ENCODE results near the gene ASTN2.

GRCh38 chr9:117000834-117001233 is 414.0 kb downstream of the ASTN2 start:
- TF ChIP-seq EZH2 (IDR thresholded peaks at IDR 0.05; ENCODE audit: low read depth, unreplicated experiment) (no peak), CTCF (conservative IDR thresholded peaks at IDR 0.05; ENCODE audit: low read depth in 2 of 2) (no peak), POLR2AphosphoS5 (IDR thresholded peaks at IDR 0.05; ENCODE audit: low read depth) (no peak), STAT1 (IDR thresholded peaks at IDR 0.05; ENCODE audit: unreplicated experiment) (no peak), EZH2phosphoT487 (IDR thresholded peaks at IDR 0.05; ENCODE audit: unreplicated experiment) (no peak), NANOG (IDR thresholded peaks at IDR 0.05; ENCODE audit: borderline replicate concordance) (no peak), REST (IDR thresholded peaks at IDR 0.05; ENCODE audit: unreplicated experiment) (no peak)

Data from GM23338 (cell line).